Left forelimb (tissue), 1 donor: ENCODE results near the gene FRMD1.
A peak's percentile ranks its signal among the peaks of the same experiment; 100 is the strongest.

Experiments
- DNase-seq: peaks from one replicate; pipeline ENCODE4 v3.0.0-alpha.2; 2018; ENCODE audit warnings: low spot score

The FRMD1 gene

DNA sequence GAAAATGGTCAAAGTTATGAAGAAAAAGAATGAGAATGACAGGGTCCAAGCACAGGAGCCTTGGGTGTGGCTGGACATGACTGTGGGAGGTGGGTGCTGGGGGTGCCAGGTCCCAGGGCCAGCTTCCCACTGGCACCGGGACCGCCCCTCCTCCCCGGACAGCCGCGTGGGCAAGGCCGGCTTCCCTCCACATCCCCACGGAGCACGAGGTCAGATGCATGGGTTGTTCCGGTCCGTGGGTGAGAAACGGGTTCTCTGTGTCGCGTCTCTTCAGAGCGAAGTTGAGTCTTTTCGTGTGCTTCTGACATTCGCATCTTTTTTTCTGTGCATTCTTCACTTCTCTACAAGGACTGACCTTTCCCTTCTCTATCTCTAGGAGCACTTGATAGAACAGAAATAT lies 51.5 kb downstream of the FRMD1 start:
- peak; percentile 28 for DNase-seq

DNA sequence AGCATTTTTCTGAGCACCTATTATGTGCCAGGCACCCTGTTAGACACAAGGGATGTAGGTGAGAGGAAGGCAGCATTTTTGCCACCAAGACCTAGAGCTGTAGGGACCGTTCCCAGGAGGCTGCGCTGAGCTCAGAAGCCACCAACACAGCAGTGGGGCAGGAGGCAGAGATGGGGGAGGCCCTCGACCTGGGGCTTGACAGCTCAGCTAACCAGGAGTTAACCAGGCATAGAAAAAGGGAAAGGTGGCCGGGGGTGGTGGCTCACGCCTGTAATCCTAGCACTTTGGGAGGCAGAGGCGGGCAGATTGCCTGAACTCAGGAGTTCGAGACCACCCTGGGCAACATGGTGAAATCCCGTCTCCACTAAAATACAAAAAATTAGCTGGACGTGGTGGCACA lies 52.1 kb downstream of the FRMD1 start:
- DNase-seq: peak; percentile 42

DNA sequence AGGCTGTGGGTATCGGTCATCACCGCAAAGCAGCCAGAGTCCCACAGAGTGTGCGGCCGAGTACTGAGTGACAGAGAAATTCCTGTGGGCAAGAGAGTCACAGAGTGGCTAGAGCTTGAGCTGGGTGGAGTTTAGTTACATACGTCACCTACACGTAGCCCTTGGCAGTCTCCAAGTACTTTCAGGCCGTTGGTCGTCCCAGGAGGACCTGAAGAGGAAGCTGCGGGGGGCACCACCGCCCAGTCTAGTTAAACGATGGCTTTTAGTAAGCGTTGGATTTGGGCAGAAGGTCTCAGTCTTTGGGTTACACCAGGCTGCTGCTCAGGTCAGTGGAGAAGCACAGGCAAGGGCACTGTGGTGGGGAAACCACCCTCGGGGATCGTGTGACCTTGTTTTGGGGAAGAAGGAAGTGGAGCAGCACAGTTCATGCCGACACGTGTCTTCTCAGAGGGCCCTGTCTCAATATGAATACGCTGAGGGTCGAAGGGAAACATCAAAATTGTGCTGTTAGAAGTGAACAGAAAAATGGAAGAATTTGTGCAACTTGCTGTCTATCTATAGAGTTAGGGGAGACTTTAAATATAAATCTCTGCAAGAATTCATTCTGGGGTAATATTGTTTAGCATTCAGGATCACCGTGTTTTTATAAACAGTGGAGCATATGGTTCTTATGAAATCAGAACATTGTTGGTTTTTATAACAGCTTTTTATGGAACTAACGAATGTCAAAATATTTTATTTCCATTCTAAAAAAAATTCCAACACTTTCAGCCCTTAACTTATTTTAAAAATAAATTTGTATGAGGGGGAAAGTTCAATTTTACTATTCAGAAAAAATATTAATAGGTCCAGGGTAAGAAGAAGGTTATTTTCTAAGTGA lies 52.9 kb downstream of the FRMD1 start:
- DNase-seq: peak; percentile 51

DNA sequence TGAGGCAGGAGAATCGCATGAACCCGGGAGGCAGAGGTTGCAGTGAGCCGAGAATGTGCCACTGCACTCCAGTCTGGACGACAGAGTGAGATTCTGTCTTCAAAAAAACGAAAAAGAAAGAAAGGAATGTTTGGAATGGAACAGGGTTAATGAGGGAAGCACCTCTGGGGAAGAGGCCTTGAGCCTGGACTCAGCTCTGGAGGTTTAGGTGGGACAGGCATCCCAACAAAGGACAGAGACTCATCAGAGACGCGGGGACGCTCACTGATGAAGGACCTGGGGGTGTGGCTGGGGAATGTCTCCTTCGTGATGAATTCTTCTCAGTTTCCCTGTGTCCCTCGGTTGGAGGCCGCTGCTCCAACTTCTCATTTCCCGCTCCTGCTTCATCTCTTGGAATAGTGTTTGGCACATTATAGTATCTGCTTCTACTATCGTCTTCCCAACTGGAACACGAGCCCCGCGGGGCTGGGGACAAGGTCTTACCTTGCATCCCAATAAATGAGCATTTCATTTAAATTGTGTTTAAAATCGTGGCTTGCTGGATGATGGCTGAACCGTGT lies 54.0 kb downstream of the FRMD1 start:
- peak; percentile 18 for DNase-seq

DNA sequence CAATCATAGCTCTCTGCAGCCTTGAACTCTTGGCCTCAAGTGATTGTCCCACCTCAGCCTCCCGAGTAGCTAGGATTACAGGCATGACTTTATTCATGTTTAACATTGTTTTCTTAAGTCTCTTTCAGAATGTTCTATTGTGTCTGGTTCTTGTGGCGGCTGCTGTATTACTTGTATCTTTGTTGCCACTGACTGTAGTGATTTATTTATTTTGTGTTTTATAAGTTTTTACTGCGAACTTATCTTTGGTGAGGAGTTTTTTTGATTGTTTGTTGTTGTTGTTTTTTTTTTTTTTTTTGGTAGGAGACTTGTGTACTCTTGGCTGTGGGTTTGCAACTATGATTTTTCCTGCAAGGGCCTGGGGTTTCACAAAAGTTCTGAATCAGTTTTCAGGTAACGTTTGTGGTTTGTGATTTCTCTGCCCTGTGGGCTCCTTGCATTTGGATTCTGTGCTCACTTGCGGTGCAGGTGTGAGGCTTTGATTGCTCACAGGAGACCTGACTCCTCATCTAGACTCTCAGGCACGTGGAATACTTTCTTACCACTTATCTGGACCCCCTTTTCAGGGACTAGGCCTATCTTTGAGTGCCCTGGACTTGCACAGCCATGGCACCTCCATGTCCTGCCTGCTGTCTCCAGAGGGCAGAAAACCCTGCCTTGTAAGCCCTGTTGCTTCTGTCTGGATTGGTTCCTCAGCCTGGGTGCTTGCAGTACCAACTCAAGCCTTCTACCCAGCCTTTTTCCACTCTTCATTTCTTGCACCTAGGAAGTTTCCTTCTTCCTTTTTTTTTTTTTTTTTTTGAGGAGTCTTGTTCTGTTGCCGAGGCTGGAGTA lies 56.3 kb downstream of the FRMD1 start:
- peak; percentile 34 for DNase-seq

DNA sequence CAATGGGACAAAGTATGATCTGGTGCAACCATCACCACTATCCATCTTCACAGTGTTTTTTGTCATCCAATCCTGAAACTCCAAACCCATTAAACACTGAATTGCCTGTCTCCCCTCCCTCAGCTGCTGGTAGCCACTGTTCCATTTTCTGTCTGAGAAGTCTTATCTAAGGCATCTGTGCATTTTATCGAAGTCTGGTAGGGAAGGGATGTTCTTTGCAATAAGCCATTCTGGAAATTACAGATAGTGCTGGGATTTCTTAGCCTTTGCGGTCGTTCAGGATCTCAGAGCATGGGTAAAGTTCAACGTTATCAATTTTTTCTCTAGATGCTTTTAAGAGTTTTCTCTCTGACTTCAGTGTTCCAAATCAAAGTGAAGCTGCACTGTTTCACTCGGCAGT lies 57.4 kb downstream of the FRMD1 start:
- DNase-seq: peak; percentile 12

DNA sequence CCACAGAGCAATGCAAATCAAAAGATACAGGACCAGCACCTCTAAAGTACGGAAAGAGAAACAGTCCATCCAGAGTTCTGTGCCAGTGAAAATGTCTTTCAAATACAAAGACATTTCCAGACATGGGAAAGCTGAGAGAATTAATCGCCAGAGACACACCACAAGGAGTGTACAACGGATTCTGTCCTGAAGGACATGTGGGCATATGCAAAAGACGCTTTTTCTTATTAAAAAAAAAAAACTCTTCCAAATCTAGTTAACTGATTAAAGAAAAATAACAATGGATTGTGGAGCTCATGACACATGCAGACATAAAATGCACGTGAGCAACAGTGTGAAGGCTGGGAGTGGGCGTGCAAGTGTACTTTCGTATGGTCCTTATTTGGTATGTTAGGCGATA lies 58.8 kb downstream of the FRMD1 start:
- no peak for DNase-seq

DNA sequence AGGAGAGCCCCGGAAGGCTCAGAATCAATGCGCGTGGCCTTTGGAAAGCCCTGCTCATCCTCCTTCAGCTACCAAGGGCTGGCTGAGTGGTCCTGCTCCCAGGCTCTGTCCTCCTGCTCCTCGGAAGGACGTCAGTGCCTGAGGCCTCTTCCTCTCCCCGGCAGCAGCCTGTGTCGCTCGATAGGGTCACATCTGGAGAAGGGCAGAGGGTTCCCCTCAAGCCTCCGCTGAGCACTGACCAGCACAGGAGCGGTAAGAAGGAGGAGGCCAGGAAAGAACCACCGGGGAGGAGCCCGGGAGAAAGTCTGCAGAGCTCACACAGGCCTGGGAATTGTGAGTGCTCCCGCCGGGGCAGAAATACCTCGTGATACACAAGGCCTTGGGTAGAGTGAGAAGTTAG lies 60.3 kb downstream of the FRMD1 start:
- peak; percentile 26 for DNase-seq

DNA sequence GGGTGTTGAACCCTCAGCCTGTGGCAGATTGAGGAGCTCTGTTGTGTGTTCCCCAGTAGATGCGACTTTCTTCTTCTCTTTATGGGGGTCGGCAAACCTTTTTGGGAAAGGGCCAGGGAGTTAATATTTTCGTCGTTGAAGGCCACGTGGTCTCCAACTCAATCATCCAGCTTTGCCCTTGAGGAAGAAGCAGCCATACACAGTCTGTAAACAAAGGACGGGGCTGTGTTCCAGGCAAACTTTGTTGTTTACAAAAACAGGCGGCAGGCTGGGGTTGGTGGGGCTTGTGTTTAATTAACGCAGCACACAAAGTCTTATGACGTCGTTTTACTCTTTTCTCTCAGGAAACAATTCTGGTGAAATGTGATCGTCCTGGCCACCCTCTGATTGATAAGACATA lies 61.4 kb downstream of the FRMD1 start:
- peak; percentile 42 for DNase-seq

DNA sequence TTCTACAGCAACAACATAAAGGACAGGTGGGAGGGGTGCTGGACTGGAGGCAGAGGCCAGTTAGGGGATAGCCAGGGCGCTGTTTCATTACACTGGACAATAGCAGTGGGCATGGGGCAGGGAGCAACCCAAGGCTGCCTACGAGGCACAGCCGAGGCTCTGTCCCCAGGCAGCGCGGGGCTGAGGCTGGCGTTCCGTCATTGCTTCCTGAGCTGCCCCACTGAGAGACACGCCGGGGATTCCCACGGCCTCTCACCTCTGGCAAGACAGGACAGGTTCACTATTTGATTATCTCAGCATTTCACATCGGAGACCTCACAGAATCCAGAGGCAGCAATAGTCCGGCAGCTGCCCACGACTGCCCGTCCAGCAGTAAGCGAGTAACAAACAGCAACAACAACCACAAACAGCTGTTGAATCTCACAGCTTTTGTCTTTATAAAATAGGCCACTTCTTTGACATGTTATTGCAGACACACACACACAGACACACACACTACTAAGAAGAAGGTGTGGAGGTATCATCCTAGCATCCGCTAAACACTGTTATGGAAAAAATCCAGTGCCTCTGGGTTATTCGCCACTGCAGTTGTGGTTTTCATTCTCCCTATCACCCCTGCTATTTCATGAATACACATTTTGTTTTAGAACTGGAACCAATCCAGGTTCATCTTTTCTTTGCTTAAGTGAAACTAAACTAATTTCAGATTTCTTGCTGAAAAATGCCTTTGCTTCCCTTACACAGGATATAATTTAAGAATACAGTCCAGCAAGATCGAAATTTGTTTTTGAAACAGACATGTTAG lies 62.1 kb downstream of the FRMD1 start:
- DNase-seq: peak; percentile 53

DNA sequence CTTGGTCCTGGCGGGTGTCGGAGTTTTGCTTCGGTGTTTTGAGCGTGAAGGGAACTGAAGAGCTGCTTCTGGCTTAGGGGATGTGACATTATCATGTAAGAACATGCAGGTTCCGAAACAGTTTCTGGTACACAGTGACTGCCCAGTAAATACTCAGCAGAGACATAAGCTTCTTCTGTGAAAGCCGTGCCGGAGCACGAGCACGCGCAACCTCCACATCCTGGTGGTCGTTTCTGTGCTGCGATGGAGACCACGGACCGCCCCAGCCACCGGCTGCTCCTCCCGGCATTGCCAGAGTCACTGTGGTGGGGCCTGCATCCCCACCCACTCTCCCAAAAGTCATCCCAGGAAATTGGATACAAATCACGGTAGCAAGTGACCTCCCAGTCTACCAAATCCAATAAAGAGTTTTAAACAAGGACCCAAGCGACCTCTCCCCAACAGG lies 62.8 kb downstream of the FRMD1 start:
- DNase-seq: peak; percentile 63

DNA sequence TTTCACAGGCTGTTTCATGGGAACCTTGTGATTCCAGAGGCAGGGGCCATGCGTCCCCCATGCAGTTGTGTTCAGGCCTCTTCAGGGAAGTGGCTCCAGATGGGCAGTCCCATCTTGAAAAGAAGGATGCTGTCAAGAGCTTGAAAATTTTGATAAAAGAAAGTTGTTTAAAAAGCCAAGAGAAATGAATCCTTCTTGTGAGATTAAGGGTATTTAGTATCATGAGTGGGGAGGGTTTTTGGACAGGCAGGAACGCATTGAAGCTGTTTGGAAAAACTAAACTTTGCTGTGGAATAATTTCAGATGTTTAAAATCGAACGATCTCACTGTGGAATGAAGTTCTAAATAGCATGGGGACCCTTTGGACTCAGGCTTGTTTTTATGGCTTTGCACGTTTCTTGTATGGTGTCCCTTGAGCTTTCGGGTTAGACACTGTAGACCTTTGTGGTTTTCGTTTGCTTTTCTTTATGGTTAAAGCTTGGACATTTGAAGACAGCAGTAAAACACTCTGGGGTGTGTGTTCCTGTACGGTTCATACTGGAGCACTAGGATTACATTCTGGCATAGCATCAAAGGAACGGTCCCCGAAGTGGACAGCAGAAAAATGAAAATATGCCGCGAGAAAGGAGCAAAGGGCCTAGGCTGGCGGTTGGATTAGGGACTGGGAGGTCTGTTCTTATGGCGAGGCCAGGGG lies 63.4 kb downstream of the FRMD1 start:
- peak; percentile 62 for DNase-seq

DNA sequence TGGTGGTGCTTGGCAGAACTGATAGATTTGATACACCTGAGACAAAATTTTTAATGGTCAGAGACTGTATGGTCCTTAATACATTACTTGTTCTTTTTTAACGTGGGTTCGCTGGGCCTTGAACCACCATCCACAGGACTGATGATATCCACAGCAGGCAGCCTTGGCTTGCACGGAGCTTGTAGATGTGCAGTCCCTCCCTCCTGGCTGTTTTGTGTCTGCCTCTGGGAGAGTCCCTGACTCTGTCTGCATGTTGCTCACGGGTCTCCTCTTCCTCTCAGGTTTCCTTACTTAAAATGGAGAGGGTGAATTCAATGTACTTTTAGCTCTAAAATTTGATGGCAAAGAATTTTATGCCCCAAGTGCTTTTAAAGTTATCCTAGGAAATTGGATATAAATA lies 64.0 kb downstream of the FRMD1 start:
- DNase-seq: peak; percentile 36

DNA sequence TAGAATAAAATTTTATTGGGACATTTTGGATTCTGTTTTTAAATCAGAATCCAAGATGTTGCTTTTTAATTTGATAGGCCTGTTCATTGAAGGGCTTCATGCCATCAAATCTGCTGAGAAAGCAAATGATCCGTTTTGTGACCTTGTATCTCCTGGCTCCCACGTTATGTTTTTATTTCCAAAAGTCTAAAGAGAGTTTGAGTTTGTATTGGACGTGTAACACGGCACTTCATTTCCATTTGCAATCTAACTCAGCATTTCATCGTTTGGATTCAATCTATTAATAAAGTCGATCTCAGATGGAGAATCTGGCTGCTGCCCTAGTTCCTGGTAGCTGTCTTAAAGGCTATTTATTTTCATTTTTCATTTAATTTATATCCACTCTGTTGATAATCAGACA lies 64.6 kb downstream of the FRMD1 start:
- no peak for DNase-seq

DNA sequence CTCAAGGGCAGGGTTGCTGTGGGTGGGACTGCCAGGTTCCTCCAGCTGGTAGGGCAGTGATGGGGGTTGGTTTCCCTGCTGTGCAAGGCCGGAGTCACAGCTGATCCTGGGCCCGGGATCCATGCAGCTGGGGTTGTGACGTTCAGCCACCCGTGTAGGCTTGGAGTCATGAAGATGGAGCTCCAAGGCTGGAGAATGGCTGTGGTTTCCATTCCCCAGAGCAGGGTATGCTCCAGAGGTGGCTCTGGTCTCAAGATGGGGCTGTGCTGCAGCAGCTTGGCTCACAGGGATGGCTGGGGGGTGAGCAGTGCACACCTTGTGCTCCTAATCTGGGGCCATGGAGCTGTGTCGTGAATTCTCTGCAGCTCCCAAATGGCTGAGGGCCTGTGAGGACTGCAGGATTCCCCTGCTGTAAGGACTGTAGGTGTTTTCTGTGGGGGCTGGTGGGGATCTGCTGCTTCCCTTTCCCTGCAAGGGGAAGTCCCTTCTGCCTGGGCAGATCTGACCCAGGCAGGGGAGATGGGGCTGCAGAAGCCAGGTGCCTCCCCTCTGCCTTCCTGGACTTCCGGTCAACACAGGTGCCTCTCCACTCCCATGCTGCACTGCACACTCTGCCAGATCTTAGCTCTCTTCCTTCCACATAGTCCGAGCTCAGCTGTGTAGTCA lies 65.6 kb downstream of the FRMD1 start:
- peak; percentile 55 for DNase-seq

DNA sequence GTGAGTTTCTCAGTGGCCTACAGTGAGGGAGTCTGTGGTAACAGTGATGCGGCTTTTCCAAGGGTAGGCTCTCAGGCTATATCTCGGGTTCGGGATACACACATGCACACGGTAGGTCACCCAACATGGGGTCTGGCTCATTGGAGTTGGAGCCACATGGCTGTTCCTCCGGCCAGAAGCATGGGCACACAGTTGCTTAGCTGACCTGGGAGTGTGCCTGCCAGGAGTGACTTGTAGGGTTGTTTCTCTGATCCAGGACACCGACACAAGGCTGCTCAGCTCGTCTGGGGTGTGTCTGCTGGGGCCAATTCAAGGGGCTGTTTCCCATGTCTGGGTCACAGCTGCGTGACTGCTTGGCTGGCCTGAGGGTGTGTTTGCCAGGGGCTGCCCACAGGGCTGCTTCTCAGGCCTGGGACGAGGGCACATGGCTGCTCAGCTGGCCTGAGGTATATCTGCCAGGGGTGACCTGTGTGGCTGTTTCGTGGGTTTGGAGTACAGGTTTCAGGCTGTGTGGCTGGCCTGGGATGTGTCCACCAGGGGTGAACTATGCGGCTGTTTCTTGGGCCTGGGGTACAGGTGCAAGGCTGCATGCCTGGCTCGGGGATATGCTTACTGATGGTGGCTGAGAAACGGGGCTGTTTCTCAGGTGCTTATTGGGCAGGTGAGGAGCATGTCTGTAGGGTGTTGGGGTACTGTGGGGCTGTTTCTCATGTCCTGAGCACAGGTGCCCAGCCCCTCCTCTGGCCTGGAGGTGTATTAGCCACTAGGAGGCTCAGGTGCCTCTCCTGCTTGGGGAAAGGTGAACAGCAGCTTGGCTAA lies 66.4 kb downstream of the FRMD1 start:
- peak; percentile 47 for DNase-seq

DNA sequence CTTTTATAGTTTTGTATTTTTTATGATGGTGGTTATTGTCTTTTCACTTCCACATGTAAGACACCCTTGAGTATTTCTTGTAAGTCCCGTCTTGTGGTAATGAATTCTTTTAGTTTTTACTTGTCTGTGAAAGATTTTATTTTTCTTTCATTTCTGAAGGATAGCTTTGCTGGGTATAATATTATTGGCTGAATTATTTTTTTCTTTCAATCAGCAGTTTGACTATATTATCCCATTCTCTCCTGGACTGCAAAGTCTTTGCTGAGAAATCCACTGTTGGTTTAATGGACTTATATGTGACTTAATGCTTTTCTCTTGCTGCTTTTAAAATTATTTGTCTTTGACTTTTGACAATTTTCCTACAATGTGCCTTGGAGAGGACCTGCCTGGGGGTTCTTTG lies 67.7 kb downstream of the FRMD1 start:
- no peak for DNase-seq

DNA sequence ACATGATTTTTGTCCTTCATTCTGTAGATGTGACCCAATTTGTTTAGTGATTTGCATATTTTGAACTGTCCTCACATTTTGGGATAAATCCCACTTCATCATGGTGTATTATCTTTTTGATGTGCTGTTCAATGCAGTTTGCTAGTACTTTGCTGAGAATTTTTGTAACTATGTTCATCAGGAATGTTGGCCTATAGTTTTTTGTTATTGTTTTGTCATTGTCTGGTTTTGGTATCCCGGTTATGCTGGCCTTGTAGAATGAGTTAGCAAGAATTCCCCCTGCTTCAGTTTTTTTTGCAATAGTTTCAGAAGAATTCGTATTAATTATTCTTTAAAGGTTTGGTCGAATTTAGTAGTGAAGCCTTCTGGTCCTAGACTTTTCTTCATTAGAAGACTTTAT lies 69.7 kb downstream of the FRMD1 start:
- no peak for DNase-seq

DNA sequence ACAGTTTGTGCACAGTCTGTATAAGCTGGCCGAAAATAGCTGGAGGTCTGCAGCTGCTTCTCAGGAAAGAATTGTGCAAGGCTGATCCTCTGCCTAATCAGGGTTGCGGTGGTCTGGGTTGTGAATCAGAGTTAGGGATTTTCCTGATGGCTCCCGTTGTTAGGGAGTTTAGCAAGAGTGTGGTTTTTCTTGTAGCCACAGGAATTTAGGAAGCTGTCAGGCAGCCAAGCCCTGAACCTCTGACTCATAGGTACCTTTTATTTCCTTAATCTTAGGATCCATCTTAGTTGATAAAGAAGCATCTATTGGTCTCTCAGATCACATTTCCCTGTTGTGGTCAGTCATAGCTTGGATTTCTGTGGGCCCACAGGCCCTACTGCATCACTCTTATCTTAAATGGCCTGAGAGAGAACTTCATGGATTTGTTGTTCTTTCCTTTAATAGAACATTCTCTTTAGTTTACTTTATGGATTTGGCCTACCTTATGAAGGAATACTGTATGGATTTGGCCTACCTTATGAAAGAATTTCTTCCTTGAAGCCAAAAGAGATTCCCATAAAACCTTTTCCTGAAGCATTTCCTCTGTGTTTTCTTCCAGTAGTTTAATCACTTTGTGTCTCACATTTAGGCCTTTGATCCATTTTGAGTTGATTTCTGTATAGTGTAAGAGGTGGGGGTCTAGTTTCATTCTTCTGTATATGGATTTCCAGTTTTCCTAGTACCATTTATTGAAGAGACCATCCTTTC lies 71.2 kb downstream of the FRMD1 start:
- no peak for DNase-seq
